ENCODE results near the gene BLMH.
"Not testable (repeated sequence)": the region's sequence is repeated elsewhere in the genome, so short reads cannot be mapped to it uniquely, and the experiment has no call there.

The BLMH gene

DNA sequence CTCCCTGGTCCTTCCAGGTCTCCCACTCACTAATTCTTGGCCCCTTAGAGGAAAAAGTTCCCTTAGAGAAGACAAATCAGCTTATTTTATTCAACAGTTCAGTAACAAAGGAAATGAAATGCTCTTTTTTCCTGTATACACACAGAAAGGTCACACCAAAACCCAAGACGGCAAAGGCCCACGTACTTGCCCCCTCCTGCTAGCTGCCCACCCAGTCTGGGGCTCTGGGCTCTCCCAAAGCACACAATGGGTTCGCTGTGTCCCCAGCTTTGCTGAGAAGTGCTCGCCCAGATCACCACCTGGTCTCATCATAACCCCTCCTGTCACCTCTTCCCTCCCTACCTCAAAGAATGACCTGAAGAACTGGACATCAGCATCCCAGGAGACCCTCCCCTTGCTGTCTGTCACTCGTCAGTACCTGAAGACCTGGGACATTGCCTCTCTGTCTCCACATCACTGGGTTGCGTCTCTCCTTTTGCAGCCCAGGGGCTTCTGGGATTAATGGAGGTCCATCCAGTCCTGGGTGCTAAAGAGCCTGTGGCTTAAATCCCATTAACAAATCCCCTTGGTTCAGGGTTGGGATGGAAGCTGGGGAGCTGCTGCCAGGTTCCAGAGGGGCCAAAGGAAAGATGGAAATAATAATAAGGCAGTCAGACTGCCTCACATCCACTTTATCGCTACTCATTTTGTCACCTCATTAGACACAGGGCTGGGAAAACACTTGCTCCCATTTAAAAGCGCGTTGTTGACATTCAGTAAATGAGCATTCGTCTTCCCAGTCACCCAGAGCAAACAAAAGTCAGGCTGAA, 59.5 kb downstream of the BLMH start:
- no peak overlapping the region for H3K4me3 ChIP-seq (ENCODE audit: low read depth, low read length)

- H3K4me3 ChIP-seq (ENCODE audit: low read depth, low read length), result no peak overlapping the region
These were observed 61.1 kb downstream of the BLMH start for GRCh38 chr17:30230596-30231125.

GRCh38 chr17:30230009-30230408, 61.7 kb downstream of the BLMH start:
- not testable (repeated sequence) for H3K4me3 ChIP-seq (ENCODE audit: low read depth, low read length)

DNA sequence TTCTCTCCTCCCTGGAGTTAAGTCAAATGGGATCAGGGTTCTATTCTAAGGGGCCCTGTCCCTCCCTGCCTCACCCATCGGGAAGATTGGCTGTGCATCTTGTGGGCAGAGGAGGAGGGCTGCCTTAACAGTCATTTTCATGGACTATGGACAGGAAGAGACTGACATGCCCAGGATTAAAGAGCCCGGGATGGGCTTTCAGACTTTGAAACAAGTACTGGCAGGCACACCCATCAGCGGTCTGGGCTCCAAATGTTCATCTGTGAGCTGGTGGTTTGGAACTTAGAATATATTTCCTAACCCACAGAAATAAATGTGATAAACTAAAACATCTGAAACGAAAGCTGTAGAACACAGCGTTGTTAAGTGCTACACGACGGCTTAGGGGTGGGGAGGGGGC, 62.7 kb downstream of the BLMH start:
- H3K4me3 ChIP-seq (ENCODE audit: low read depth, low read length), result no peak overlapping the region

- H3K4me3 ChIP-seq (ENCODE audit: low read depth, low read length), result no peak overlapping the region
These were observed 63.7 kb downstream of the BLMH start for GRCh38 chr17:30228011-30228410.

DNA sequence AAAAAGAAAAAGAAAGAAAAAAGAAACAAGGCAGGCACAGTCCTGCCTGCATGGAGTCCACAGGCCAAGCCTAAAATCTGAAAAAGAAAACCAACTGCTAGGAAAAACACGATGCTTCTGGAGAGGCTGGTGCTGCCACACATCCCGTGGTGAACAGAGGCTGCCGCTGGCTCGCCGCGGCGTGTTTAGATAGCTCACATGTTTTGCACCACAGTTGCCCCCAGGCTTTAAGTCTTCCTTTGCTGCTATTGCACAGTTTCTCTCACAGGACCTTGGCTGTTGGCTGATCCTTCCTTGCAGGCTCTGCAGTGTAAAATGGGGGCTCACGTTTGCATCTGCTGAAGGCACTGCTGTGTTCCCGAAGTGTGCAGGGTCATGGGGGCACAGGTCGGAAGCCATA, 64.9 kb downstream of the BLMH start:
- no peak overlapping the region for H3K4me3 ChIP-seq (ENCODE audit: low read depth, low read length)

- no peak overlapping the region for H3K4me3 ChIP-seq (ENCODE audit: low read depth, low read length)
These were observed 65.7 kb downstream of the BLMH start for GRCh38 chr17:30225919-30226553.

GRCh38 chr17:30225112-30225511, 66.6 kb downstream of the BLMH start:
- no peak overlapping the region for H3K4me3 ChIP-seq (ENCODE audit: low read depth, low read length)

- H3K4me3 ChIP-seq (ENCODE audit: low read depth, low read length), result no peak overlapping the region
These were observed 67.3 kb downstream of the BLMH start for GRCh38 chr17:30224419-30224960.

GRCh38 chr17:30222721-30223175, 69.0 kb downstream of the BLMH start:
- H3K4me3 ChIP-seq (ENCODE audit: low read depth, low read length), result no peak overlapping the region

DNA sequence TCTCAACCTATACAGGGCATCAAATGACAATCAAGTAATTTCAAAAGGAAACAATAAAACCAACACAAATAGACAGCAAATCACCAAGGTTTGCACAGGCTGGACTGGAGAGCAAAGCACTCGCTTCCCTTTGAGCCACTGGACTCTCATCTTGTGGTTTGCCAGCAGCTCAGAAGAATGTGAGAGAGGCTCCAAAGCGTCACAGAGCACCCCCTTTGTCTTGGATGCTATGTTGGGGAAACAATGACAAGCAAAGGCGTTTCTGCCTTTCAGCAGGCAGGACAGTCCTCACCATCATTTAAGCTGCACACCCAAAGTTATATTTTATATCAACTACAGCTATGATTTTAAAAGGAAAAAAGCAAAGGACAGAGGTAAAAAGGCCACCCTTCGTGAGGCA, 69.5 kb downstream of the BLMH start:
- no peak overlapping the region for H3K4me3 ChIP-seq (ENCODE audit: low read depth, low read length)

DNA sequence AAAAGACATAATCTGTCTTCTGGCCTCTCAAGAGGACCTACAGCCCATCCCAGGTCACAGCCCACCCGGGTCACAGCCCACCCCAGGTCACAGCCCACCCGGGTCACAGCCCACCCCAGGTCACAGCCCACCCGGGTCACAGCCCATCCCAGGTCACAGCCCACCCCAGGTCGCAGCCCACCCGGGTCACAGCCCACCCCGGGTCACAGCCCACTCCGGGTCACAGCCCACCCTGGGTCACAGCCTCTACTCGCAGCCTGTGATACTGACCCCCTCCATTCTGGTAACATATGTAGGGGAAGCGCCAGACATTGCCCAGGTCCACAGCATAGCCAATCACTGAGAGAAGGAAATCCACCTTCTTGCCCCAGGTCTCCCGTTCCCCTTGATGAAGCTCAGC, 70.4 kb downstream of the BLMH start:
- no peak overlapping the region for H3K4me3 ChIP-seq (ENCODE audit: low read depth, low read length)

DNA sequence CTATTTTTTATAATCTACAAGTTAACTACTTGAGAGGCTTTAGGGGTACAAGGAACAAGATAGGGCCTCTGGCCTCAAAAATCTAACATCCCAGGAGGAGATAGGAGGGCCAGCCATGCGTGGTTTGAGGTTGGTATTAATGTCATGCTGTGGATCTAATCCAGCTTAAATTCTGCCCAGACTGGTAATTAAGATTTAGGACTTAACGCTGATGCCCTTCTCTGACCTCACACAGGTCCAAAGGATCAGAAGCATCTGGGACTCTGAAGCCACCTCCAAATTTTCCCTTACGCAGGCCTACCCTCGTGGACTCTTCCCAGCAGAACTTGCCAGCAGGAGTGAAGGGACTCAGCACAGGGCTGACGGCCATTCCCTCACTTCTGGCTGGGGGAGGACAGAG, 71.3 kb downstream of the BLMH start:
- no peak overlapping the region for H3K4me3 ChIP-seq (ENCODE audit: low read depth, low read length)

- no peak overlapping the region for H3K4me3 ChIP-seq (ENCODE audit: low read depth, low read length)
These were observed 71.9 kb downstream of the BLMH start for GRCh38 chr17:30219833-30220232.

GRCh38 chr17:30219315-30219714, 72.4 kb downstream of the BLMH start:
- no peak overlapping the region for H3K4me3 ChIP-seq (ENCODE audit: low read depth, low read length)

DNA sequence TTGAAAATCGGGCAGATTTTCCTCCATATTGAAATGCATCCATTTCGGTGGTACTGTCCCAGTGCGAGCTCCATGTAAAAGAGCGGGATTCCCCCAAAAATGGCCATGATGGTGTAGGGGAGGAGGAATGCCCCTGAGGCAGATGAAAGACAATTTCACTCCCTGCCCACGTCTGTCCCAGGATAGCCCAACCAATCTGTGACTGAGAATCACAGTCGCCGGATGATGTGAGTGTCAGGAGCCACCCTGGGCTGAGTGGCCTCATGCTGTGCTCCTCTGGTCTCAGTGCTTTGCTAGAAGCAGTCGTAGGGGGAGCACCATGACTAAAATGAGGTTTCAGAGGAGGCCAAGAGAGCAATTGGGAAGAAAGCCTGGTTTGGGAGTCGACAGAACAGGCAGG, 72.9 kb downstream of the BLMH start:
- no peak overlapping the region for H3K4me3 ChIP-seq (ENCODE audit: low read depth, low read length)

DNA sequence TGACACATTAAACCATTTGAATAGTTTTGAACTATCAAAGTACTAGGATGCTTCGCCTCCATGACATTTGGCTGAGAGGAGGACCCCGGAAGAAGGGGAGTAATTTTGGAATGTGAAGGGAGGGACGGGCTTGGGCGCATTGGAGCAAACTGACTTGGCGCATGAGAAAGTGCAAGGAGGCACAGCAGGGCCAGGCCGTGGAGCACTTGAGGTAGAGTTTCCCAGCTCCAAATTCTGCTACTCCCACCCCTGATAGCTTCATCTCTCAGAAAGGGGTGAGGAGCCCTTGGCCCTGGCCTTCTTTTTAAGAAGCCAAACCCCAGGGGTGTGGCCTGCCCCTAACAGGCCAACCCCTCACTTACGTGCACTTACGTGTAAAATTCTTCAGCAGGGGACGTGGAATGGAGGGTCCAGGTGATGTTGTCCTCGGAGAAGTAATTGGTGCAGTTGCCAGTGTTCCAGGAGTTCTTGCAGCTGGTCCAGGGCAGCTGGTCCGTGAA, 73.9 kb downstream of the BLMH start:
- no peak overlapping the region for H3K4me3 ChIP-seq (ENCODE audit: low read depth, low read length)

- H3K4me3 ChIP-seq (ENCODE audit: low read depth, low read length), result no peak overlapping the region
These were observed 74.7 kb downstream of the BLMH start for GRCh38 chr17:30217054-30217453.

GRCh38 chr17:30212750-30213149, 79.0 kb downstream of the BLMH start:
- H3K4me3 ChIP-seq (ENCODE audit: low read depth, low read length), result no peak overlapping the region

DNA sequence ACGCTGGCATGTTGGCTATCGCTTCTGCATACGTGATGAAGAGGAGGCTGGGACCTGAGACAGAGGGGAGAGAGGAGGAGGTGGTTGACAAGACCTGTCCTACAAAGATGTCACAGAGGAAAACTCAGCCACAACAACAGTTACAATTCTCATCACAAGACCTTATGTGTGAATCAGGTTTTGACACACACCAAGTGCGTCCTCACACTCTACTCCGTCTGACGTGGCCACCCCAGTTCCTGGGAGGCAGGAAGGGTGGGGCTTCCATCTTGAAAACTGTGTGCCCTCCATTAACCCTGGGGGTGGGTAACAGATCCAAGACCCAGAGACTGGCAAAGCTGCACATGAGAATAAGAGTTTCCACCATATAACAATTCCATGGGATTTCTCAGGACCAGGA, 80.4 kb downstream of the BLMH start:
- H3K4me3 ChIP-seq (ENCODE audit: low read depth, low read length), result no peak overlapping the region

DNA sequence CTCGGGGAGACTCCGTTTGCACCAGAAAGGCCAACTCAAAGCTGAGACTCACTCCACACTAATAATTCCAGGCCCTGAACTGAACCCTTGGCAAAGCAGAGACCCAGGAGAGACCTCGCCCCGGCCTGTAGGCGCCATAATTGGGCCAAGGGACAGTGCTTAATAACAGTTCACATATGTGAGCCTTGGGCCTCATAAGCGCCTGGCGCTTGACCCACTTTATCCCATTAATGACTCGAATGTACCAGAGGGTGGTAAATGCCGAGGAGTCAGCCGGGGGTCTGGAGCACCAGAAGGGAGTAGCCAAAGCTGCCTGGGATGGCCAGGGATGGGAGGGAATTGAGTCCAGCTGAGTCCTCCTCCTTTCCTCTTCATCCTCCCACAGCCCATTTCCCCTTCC, 80.8 kb downstream of the BLMH start:
- no peak overlapping the region for H3K4me3 ChIP-seq (ENCODE audit: low read depth, low read length)

GRCh38 chr17:30210366-30210765, 81.4 kb downstream of the BLMH start:
- H3K4me3 ChIP-seq (ENCODE audit: low read depth, low read length), result no peak overlapping the region
